ENCODE data around the gene BRINP1.

BRINP1 gene

GRCh38 chr9:119278171-119278570 is 91.1 kb downstream of the BRINP1 start:
- no peak for DNase-seq (ENCODE audit: low read depth)

DNA sequence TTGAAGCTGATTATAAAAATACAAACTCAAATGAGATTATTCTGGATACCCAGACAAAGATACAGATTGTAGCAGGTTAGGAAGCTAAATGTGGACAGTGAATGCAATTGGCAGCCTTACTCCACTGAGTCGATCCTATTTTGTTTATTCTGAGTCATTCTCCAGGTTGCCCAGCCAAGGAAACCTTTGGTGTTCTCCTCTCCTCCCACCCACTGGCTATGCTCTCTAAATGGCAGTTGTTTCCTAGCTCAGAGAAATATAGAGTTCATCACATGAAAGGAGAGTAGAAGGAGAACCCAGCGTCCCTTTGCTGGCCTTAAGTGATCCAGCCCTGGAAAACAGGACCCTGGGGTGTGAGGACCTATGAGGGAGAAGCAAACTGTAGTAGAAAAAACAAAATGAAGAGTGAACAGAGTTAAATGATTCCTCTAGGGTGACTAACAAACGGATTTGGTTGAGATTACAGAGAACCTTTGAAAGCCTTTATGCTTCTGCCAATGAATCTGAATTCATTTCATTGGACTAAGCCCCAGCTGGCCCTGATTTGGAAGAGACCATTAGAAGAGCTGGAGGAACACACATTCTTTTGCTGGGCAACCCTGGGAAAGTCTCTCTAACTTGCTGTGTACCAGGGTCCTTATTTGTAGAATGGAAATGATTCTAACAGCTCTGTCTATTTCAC is 95.1 kb downstream of the BRINP1 start:
- DNase-seq (ENCODE audit: low read depth) = no peak

DNA sequence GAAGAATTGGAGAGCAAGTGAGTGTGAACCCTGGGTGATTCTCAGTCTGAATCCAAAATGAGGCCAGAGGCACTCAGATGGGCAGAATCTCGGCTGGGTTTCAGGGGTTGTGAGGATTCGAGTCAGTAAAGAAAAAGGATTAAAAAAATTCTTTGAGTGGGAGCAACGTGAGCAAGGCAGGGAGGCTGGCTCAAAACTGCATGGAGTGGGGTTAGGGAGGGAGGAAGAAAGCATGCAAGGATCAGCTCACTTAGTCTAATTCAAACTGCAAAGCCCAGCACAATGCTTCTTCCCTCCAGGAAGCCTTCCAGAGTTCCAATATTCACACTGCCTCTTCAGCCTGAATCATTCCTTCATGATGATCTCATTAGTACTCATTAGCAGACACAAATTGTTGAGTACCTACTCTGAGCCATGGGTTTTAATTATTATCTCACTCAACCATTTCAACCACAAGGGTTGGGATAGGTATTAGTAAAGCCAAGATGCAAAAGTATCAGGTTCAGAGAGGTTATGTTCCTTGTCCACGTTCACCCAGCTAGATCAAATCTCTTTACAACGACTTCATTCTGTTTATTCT is 95.8 kb downstream of the BRINP1 start:
- no peak for DNase-seq (ENCODE audit: low read depth)

DNA sequence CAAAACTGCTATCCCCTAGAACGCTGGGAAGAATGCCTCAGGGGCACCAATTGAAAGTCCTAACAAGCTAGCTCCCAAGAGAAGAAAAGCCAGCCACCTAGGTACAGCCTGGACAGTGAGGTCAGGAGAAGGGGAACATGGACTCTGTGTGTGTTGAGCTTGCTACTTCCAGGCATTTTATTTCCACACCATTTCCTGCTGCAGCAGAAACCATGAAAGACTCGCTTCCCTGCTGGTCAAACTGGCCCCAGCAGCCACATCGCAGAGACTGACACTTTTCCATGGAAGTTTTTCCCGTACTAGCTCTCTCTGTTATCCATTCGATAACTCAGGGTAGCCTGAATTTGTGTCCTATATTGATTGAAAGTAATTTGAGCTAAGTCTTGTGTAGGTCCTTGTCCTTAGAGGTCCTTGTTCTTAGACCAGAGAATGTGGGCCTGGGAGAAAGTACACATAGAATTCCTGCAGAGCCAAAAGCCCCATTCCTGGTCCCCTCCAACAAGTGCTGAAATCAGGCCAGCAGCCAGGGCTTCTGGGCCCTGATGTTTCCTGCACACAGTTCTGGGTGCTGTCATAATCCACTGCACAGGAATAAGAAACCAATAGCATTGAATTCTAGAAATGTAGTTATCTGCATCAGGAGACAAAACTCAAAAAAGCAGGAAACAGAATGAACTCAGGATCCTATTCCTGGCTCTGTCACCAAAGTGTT is 96.6 kb downstream of the BRINP1 start:
- DNase-seq (ENCODE audit: low read depth) = no peak

- DNase-seq (ENCODE audit: low read depth) = no peak
Measured at GRCh38 chr9:119268985-119269384, 100.2 kb downstream of the BRINP1 start.

DNA sequence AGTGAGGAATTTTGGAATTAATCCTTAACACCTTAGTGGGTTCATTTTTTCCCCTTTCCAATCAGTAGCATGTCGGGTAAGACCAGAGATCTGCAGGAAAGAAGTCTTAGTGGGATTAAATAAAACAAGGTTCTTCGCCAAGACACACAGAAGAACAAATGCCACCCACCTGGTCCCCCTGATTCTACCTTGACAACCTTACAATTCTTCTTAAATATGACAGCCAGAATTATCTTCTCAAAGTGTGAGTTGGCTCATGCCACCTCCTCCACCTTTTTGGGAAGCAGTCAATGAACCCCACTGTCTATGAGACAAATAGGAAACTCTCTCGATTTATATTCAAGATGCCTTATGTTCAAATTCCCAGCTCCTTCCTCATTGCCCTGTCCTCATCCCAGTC is 105.1 kb downstream of the BRINP1 start:
- no peak for DNase-seq (ENCODE audit: low read depth)

DNA sequence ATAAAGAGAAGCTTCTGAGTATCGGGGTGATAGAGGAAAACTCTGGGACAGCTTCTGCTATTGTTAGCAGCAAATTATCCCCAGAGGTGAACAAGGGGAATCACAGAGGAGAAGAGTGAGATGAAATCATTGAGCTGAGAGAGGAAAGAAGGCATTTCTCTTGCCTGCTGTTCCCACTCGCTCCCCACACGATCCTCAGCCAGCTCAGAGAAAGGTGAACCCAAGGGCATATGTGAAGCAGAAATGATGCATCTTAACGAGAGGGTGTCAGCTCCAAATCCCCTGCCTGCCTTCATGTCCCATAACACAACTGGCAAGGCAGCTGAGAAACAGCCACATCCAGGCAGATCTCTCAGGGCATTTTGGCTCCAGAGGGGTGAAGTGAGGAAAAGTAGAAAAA is 111.6 kb downstream of the BRINP1 start:
- DNase-seq (ENCODE audit: low read depth) = no peak

DNA sequence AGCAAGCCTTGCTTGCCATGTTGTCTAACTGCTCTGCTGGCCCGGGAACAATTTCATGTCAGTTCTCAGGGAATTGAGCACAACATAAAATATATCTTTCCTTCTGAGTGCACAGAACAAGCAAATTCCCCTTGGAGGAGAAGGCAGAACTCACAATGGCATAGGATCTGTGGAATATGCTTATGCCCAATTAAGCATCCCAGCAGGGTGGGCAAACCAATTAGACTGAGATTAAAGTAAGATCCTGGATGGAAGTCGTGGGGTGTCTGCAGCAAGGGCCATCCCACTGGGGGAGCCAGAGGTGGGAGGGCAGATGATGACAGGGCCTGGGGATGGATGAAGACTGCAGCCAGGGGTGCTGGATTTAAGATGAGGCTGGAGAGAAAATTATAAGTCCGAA is 114.1 kb downstream of the BRINP1 start:
- no peak for DNase-seq (ENCODE audit: low read depth)

- DNase-seq (ENCODE audit: low read depth) = no peak
Measured at GRCh38 chr9:119252671-119253299, 116.5 kb downstream of the BRINP1 start.

DNA sequence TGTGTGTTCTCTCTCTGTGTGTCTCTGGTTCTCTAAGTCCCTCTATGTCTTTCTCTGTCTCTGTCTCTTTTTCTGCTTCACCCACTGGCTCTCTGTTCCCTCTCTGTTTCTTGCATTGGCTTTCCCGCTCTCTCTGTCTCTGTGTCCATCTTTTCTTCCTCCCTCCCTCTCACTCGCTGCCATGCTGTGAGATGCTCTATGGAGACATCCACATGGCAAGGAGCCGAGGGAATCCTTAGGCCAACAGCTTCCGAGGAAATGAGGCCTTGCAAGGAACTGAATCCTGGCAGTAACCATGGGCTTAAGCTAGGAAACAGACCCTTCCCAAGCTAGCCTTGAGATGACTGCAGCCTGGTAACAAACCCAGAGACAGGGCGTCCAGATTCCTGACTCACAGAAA is 117.3 kb downstream of the BRINP1 start:
- no peak for DNase-seq (ENCODE audit: low read depth)

DNA sequence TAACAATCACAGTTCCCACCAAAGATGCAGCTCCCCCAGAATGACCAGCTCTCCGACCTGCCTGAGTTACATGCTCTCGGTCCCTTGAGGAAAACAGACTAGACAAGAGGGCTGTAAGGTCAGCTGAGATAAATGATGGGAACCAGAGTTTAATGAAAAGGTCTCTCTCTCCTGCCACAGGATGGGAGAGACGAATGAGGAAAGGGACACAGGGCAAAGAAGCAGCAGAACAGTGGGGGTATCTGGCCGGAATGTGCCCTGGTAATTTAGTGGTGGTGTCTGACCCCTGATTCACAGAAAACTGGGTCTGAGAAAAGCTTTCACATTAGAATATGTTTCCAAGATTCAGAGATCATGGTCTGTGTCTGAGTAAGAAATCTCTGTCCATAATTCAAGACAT is 118.5 kb downstream of the BRINP1 start:
- DNase-seq (ENCODE audit: low read depth) = no peak

- DNase-seq (ENCODE audit: low read depth) = no peak
Measured at GRCh38 chr9:119240546-119240945, 128.7 kb downstream of the BRINP1 start.

DNA sequence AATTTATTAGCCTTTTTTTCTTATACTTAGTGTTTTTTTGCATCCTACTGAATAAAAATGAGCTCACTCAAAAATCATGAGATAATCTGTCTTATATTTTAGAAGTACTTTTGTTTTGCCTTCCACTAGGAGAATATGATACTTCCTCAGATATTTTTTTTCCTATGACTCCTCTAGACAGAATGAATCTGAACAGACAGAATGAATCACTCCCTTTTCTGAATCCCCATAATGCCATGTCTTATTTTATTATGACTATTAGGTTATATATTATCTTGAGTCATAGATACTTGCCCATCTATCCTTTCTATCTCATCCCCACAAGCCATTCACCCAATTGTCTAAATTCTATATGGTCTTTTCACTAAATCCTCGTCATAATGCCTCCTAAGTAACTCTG is 134.6 kb downstream of the BRINP1 start:
- no peak for DNase-seq (ENCODE audit: low read depth)

DNA sequence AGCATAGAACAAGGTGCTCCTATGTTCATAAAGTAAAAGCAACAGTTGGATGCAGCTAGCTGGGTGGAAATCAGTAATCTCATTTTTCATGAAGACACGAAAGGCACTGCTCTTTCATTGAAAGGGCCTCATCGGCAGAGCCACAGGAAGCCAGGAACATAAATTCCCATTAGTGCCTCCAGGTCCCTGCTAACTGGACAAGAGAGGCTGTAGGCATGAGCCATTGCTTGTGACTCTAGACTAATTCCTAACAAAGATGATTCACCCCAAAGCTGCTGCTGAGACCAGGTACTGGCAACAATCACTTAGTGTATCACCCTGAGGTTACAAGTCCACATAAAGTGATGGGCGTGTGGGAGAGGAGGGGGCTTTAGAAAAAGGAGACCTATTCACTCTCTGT is 141.8 kb downstream of the BRINP1 start:
- no peak for DNase-seq (ENCODE audit: low read depth)

GRCh38 chr9:119224431-119224830 is 144.8 kb downstream of the BRINP1 start:
- no peak for DNase-seq (ENCODE audit: low read depth)

DNA sequence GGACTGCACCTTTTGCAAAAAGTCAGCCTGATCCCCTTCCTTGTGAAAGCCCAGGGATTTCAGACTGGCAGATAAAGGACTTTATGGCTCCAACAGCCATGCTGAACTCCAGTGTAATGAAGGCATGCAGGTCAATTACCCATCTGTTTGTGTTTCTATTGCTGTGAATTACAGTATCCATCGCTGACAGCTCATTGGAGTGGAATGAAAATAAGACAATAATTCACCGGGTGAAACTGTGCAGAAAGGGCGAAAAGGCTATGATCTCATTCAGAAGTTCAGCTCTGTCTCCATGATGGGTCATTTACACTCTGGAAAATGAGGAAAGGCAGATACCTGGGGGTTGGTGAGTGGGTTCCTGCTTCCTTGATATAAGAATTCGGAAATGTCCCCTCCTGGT is 148.0 kb downstream of the BRINP1 start:
- no peak for DNase-seq (ENCODE audit: low read depth)

- no peak for DNase-seq (ENCODE audit: low read depth)
Measured at GRCh38 chr9:119218293-119218692, 150.9 kb downstream of the BRINP1 start.

DNA sequence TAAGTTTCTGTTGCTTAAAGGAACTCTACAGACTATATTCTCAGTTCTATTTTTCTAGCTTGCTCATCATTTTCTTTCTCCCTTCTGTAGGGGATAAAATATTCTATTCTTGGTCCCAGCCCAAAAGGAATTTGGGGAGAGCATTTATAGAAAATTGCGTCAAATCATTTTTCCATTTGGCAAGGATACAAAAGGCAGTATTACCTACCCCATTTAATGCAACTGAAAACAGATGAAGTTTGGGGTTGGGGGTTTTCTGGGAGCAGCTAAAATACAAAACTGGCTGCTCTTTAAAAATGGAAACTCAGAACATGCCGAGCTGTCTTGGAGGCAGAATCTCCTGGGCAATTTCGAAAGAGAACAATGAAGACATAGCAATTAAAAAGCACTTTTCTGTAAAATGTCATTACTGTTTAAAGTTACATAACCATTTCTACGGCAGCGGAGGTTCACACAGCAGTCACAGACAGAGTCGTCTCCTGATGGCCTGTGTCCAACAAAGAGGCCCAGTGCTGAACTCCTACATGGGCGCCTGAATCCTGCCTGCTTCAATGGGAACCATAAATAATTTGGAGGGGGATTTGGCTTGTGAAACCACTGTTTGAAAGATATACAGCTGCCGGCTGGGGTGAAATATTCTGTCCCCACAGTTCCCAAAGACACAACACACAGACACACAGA is 152.4 kb downstream of the BRINP1 start:
- no peak for DNase-seq (ENCODE audit: low read depth)

DNA sequence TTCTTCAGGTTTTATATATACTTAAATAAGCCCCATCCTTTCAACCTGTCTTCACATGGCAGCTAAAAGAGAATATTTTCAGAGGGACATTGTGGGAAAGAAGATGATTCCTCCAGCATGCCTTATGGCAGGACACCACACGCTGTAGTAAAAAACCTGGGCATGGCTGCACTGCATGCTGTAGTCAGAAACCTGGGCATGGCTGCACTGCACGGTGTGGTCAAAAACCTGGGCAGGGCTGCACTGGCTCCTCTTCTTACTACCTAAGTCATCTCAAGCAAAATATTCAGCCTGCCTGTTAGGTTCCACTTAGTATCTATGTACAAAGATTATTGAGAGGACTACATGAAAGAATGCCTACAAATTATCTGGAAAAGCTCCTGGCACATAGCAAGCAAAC is 153.6 kb downstream of the BRINP1 start:
- DNase-seq (ENCODE audit: low read depth) = no peak

DNA sequence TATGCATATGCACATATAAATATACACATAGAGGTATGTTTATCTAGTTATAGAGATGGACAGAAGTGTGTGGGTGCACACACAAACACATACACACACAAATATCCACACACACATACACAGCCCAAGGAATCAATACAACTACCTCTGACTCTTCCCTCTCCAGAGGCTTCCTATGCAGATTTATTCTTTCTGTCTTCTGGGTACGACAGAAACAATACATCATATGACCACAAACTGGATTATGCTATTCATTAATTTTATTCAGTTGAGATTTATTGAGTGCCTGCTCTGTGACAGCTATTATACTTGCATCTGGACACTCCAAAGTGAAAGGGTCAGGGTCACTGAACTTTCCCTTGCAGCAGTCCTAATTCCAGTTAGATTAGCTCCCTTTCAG is 155.8 kb downstream of the BRINP1 start:
- DNase-seq (ENCODE audit: low read depth) = no peak

DNA sequence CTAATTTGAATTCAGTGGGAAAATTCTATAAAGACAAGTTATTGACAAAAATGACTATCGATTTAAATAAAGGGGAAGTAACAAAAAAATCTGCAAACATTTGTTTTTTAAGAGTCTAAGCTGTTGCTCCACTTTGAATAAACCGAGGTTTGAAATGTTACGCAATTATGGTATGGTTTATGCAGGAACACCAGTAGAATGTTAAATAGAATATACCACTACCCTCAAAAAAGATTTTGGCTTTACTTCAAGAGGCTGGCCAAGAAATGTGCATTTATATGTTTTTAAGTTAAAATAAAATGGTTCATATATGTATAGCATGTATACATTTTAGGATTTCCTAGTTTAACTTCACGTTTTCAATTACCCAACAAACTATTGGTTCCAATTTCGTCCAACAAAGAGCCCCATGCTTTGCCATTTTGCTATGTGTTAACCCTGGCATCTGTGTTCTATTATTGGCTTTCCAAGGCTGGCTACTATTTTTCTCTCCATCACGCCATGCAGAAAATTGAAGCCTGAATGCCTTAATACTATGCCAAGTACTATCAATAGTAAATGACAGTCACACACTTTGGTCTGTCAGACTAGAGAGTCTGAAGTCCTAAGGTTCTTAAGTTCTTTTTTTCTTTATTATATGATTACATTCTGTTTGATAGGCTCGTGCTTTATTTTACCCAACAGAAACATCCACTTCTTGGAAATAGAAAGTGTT is 171.2 kb downstream of the BRINP1 start:
- no peak for DNase-seq (ENCODE audit: low read depth)

DNA sequence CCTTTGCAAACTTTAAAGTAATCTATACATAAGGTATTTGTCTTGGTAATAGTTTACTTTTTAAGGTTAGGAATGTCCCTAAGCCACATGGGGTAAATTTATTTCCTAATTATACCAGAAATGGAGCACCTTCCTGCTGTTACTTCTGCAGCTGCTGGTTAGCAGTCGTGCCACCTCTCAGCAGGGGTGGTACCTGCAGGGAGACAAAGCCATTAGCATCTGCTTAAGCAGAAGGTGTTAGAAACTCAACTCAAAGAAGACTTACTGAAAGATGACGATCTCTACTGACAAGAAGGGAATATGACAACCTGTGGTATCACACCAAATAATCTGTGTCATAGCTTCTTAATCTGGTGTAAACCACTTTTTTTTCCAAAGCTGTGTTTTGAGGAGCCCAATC is 173.7 kb downstream of the BRINP1 start:
- no peak for DNase-seq (ENCODE audit: low read depth)

Data from fibroblast of the conjunctiva (primary cell).